ENCODE measurements around the gene CYTH4. TPM values are rescaled to one million over a fixed set of nuclear protein-coding genes. Genes with fewer than 3 reads are reported as not detected.

CYTH4 gene
- total and polyA plus RNA-seq, 2 of the 8 experiments (the other 6 are each of a cell fraction or from before 2014, with no cell fraction given): 0.09 TPM; not detected in 1

- no peak overlapping the region for H4K8ac ChIP-seq (ENCODE audit: extremely low read depth, insufficient read depth, low read length)
- H3K23me2 ChIP-seq (ENCODE audit: low read depth, low read length): no peaks in the 10 kb centered on the region; the same call in 1 of the 2 replicates
- H4K20me1 ChIP-seq (replicated peaks in 1 of 2; ENCODE audit: control insufficient read depth in 1 of 2, insufficient read depth in 2 of 2, low read length in 2 of 2): no peaks in the 10 kb centered on the region
- no peaks in the 10 kb centered on the region; a peak in 1 of 7 replicates for H3K4me1 ChIP-seq (replicated peaks in 1 of 4; ENCODE audit: control insufficient read depth in 3 of 4, insufficient read depth in 4 of 4, low read length in 3 of 4)
- ChIA-PET CTCF (ENCODE audit: partially characterized antibody) (no interaction called here), POLR2A (ENCODE audit: partially characterized antibody) (no interaction called here)
- no peak overlapping the region for H4K91ac ChIP-seq (replicated peaks; ENCODE audit: insufficient read length, low read length)
- no peak overlapping the region for H3K18ac ChIP-seq (ENCODE audit: extremely low read depth, low read length)
- no peak overlapping the region for H3K23ac ChIP-seq (ENCODE audit: insufficient read length)
- no peaks in the 10 kb centered on the region for H3K27me3 ChIP-seq (replicated peaks in 1 of 4; ENCODE audit: control insufficient read depth in 3 of 4, extremely low read depth in 1 of 4, insufficient read depth in 3 of 4, low read length in 3 of 4)
- no peak overlapping the region for H4K5ac ChIP-seq (ENCODE audit: insufficient read length, low read depth, low read length)
- no peak overlapping the region for H3K14ac ChIP-seq (ENCODE audit: insufficient read length)
- H3K9me3 ChIP-seq (ENCODE audit: insufficient read depth in 2 of 2, low read depth in 1 of 2, low read length in 1 of 2): no peaks in the 10 kb centered on the region
- 0 out of 2 replicates have a peak overlapping the region, but pooled peaks have one; percentile 46 for H2BK15ac ChIP-seq (ENCODE audit: low read length)
- no peak overlapping the region for H3K4ac ChIP-seq (replicated peaks; ENCODE audit: insufficient read length, low read depth, low read length)
- no peak overlapping the region for H2BK12ac ChIP-seq (ENCODE audit: low read depth, low read length)
- H2BK20ac ChIP-seq (ENCODE audit: low read length): no peak overlapping the region
- no peak overlapping the region for H3K9ac ChIP-seq (replicated peaks in 1 of 4; ENCODE audit: extremely low read depth in 1 of 4, low read depth in 3 of 4, low read length in 3 of 4)
- DNase-seq (ENCODE audit: low read depth in 1 of 2, low spot score in 2 of 2) (no peak), FAIRE-seq (no peak)
- 84% methylated on average over 5 of the region's 5 CpGs; no CpG with 5 or more reads in 1 of the 2 experiments for WGBS, 2 experiments (ENCODE audit: extremely low coverage in 1 of 2, insufficient coverage in 1 of 2, insufficient read length in 1 of 2, insufficient replicate concordance in 2 of 2, low coverage in 1 of 2, low lambda C conversion rate in 2 of 2, missing lambda C conversion rate in 1 of 2)
- H3K4me3 ChIP-seq (ENCODE audit: extremely low read depth in 1 of 4, insufficient read depth in 2 of 4, low read depth in 3 of 4, low read length in 4 of 4): no peak overlapping the region
- H2AFZ ChIP-seq (ENCODE audit: low read length): no peak overlapping the region
- no peaks in the 10 kb centered on the region for H3K36me3 ChIP-seq (ENCODE audit: control insufficient read depth in 2 of 4, insufficient read depth in 4 of 4, low read length in 3 of 4)
- no peak overlapping the region for H2BK120ac ChIP-seq (replicated peaks; ENCODE audit: low read depth, low read length)
- H2AK5ac ChIP-seq (ENCODE audit: low read depth, low read length): no peak overlapping the region
- H3K27ac ChIP-seq (ENCODE audit: low read depth, low read length): no peak overlapping the region
- no peak overlapping the region for H2BK5ac ChIP-seq (ENCODE audit: low read depth, low read length)
- H3K56ac ChIP-seq (replicated peaks; ENCODE audit: insufficient read length, low read depth, low read length): no peak overlapping the region
- H3K4me2 ChIP-seq (ENCODE audit: insufficient read depth in 1 of 2, low read depth in 2 of 2, low read length in 2 of 2): no peak overlapping the region
- H3K79me2 ChIP-seq (ENCODE audit: control insufficient read depth in 1 of 2, insufficient read depth in 2 of 2, low read length in 2 of 2): no peaks in the 10 kb centered on the region
- no peaks in the 10 kb centered on the region for H3K79me1 ChIP-seq (ENCODE audit: low read depth, low read length)
- TF ChIP-seq ZNF274 (IDR thresholded peaks at IDR 0.05; ENCODE audit: borderline replicate concordance, extremely low read depth, low read length) (no peak), SIX5 (IDR thresholded peaks at IDR 0.05; ENCODE audit: low read depth, low read length) (no peak), EZH2 (IDR thresholded peaks at IDR 0.05; ENCODE audit: low read depth, low read length, severe bottlenecking) (no peak), RAD21 (IDR thresholded peaks at IDR 0.05 in 1 of 2, conservative IDR thresholded peaks at IDR 0.05 in 1 of 2; ENCODE audit: low read depth in 2 of 2, low read length in 2 of 2) (no peak), HDAC2 (IDR thresholded peaks at IDR 0.05; ENCODE audit: borderline replicate concordance in 1 of 2, low read depth in 2 of 2, low read length in 2 of 2) (no peak), TAF7 (optimal IDR thresholded peaks at IDR 0.05; ENCODE audit: borderline replicate concordance, low read depth, low read length) (no peak), KDM4A (IDR thresholded peaks at IDR 0.05; ENCODE audit: low read depth, low read length, severe bottlenecking) (no peak), JUN (IDR thresholded peaks at IDR 0.05; ENCODE audit: low read depth, low read length) (no peak), BRCA1 (IDR thresholded peaks at IDR 0.05; ENCODE audit: low read depth, low read length) (no peak)
These were observed 72.4 kb downstream of the CYTH4 start for GRCh38 chr22:37354670-37355069.

Data from H1 (cell line).